ENCODE results near the gene PINLYP.
"Not testable (repeated sequence)": the region's sequence is repeated elsewhere in the genome, so short reads cannot be mapped to it uniquely, and the experiment has no call there.

The PINLYP gene

GRCh38 chr19:43575156-43575950, at the start of gene PINLYP, which contains the start of gene XRCC1:
TSS of gene PINLYP (plus strand) at chr19:43575801. CDS start at chr19:43577192, 1,391 bp downstream.
TSS of gene XRCC1 (minus strand) at chr19:43575527. CDS start at chr19:43575458, 69 bp downstream.
- peak; percentile 88 for DNase-seq (ENCODE audit: low read depth)

- no peak for DNase-seq (ENCODE audit: low read depth)
Measured at GRCh38 chr19:43525836-43526771, 49.5 kb upstream of the PINLYP start.

GRCh38 chr19:43526884-43527859, 48.4 kb upstream of the PINLYP start, which contains the start of gene ETHE1:
TSS of gene ETHE1 (minus strand) at chr19:43527201. CDS start at chr19:43527177, 24 bp downstream.
- no peak for DNase-seq (ENCODE audit: low read depth)

GRCh38 chr19:43527860-43528622, 47.6 kb upstream of the PINLYP start:
- DNase-seq (ENCODE audit: low read depth): no peak

GRCh38 chr19:43532571-43532961, 43.0 kb upstream of the PINLYP start:
- DNase-seq (ENCODE audit: low read depth): no peak

GRCh38 chr19:43532962-43533545, 42.5 kb upstream of the PINLYP start, which contains the start of gene ZNF575:
TSS of gene ZNF575 (plus strand) at chr19:43533188. CDS start at chr19:43534423, 1,235 bp downstream.
- peak; percentile 65 for DNase-seq (ENCODE audit: low read depth)

- peak; percentile 90 for DNase-seq (ENCODE audit: low read depth)
Measured at GRCh38 chr19:43533546-43534304, 41.9 kb upstream of the PINLYP start.

GRCh38 chr19:43534305-43534815, 41.2 kb upstream of the PINLYP start:
- no peak for DNase-seq (ENCODE audit: low read depth)

GRCh38 chr19:43534816-43535761, 40.5 kb upstream of the PINLYP start:
- DNase-seq (ENCODE audit: low read depth): no peak

GRCh38 chr19:43538922-43539321, 36.7 kb upstream of the PINLYP start:
- DNase-seq (ENCODE audit: low read depth): no peak

GRCh38 chr19:43540381-43540780, 35.2 kb upstream of the PINLYP start:
- DNase-seq (ENCODE audit: low read depth): no peak

GRCh38 chr19:43541920-43542650, 33.5 kb upstream of the PINLYP start:
- no peak for DNase-seq (ENCODE audit: low read depth)

- DNase-seq (ENCODE audit: low read depth): no peak
Measured at GRCh38 chr19:43544077-43544476, 31.5 kb upstream of the PINLYP start.

GRCh38 chr19:43545276-43545675, 30.3 kb upstream of the PINLYP start:
- DNase-seq (ENCODE audit: low read depth): no peak

- DNase-seq (ENCODE audit: low read depth): no peak
Measured at GRCh38 chr19:43545981-43546380, 29.6 kb upstream of the PINLYP start.

GRCh38 chr19:43546581-43546980, 29.0 kb upstream of the PINLYP start:
- DNase-seq (ENCODE audit: low read depth): no peak

GRCh38 chr19:43547926-43548325, 27.7 kb upstream of the PINLYP start:
- DNase-seq (ENCODE audit: low read depth): not testable (repeated sequence)
